Osteoblast (primary cell): Measurements from ENCODE around the gene DLX4. TPM values are rescaled to one million over a fixed set of nuclear protein-coding genes. Genes with fewer than 3 reads are reported as not detected.

Experiments
- DNase-seq: peaks from one replicate; pipeline ENCODE4 v3.0.0; 2011; ENCODE audit warnings: low spot score, mixed read lengths; ENCODE audit not compliant: insufficient read length; ENCODE audit errors: missing footprints
- H2AFZ ChIP-seq: 2 replicates; pipeline ENCODE4 v1.6.0; 2011; ENCODE audit warnings: mild to moderate bottlenecking, low read length
- H3K27ac ChIP-seq: 2 replicates; pipeline ENCODE4 v1.5.1; 2011; ENCODE audit warnings: mild to moderate bottlenecking, low read depth, low read length, moderate library complexity
- H3K27me3 ChIP-seq: 2 replicates; pipeline ENCODE4 v1.6.0; 2012; ENCODE audit warnings: mild to moderate bottlenecking, control low read depth, inconsistent platforms, low read length, moderate library complexity; ENCODE audit not compliant: insufficient read depth
- H3K36me3 ChIP-seq: 2 replicates; pipeline ENCODE4 v1.5.1; 2011; ENCODE audit warnings: mild to moderate bottlenecking, low read length, control low read depth, moderate library complexity; ENCODE audit not compliant: insufficient read depth
- H3K4me1 ChIP-seq: 2 replicates; pipeline ENCODE4 v1.5.1; 2011; ENCODE audit warnings: mild to moderate bottlenecking, low read length, control low read depth, moderate library complexity; ENCODE audit not compliant: insufficient read depth
- H3K4me2 ChIP-seq: 2 replicates; pipeline ENCODE4 v1.6.0; 2011; ENCODE audit warnings: mild to moderate bottlenecking, low read length; ENCODE audit not compliant: insufficient read depth
- H3K4me3 ChIP-seq: fragments of 200-600 bp; sonication (generic); 3 replicates; pipeline ENCODE4 v1.5.1; 2012; ENCODE audit warnings: mild to moderate bottlenecking, low read length, inconsistent platforms; ENCODE audit not compliant: insufficient read depth
- H3K79me2 ChIP-seq: 2 replicates; pipeline ENCODE4 v1.6.0; 2012; ENCODE audit warnings: mild to moderate bottlenecking, low read length, control low read depth, inconsistent platforms; ENCODE audit not compliant: insufficient read depth
- H3K9me3 ChIP-seq: 2 replicates; pipeline ENCODE4 v1.5.1; 2011; ENCODE audit warnings: low read depth, low read length, control low read depth
- H4K20me1 ChIP-seq: 2 replicates; pipeline ENCODE4 v1.6.0; 2012; ENCODE audit warnings: mild to moderate bottlenecking, low read length, control low read depth; ENCODE audit not compliant: insufficient read depth
- total RNA-seq: library from RNA; depleted of rRNA; stranded (reverse); fragments of >200 nt; gene quantifications from 2 replicates; pipeline ENCODE4 v1.2.3, GENCODE V29; 2012
- TF ChIP-seq, protein P1 (sequence below): IDR thresholded peaks from 2 replicates; pipeline ENCODE4 v1.5.1; 2011; ENCODE audit warnings: mild to moderate bottlenecking, low read depth, low read length, moderate library complexity; ENCODE audit errors: extremely low read depth

Gene DLX4
- total RNA-seq, 1 donor, result under 0.01 TPM

DNA sequence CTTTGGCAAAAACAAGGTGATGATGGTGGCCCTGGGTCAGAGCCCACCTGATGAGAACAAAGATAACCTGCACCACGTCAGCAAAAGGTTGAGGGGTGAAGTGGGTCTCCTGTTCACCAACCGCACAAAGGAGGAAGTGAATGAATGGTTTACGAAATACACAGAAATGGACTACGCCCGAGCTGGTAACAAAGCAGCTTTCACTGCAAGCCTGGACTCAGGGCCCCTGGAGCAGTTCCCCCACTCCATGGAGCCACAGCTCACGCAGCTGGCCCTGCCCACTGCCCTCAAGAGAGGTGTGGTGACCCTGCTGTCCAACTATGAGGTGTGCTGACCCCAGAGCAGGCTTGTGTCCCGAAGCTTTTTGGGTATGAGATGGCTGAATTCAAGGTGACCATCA, 29.7 kb upstream of the DLX4 start:
- Histone ChIP-seq H3K27ac (no peak overlapping the region), H4K20me1 (no peaks in the 10 kb centered on the region), H3K4me1 (no peaks in the 10 kb centered on the region), H3K4me3 (no peak overlapping the region), H3K9me3 (no peaks in the 10 kb centered on the region), H3K36me3 (no peaks in the 10 kb centered on the region), H3K79me2 (no peaks in the 10 kb centered on the region), H3K27me3 (peaks cover 30% of the 10 kb centered on the region), H3K4me2 (no peak overlapping the region), H2AFZ (no peak overlapping the region)
- TF ChIP-seq, protein P1, sequence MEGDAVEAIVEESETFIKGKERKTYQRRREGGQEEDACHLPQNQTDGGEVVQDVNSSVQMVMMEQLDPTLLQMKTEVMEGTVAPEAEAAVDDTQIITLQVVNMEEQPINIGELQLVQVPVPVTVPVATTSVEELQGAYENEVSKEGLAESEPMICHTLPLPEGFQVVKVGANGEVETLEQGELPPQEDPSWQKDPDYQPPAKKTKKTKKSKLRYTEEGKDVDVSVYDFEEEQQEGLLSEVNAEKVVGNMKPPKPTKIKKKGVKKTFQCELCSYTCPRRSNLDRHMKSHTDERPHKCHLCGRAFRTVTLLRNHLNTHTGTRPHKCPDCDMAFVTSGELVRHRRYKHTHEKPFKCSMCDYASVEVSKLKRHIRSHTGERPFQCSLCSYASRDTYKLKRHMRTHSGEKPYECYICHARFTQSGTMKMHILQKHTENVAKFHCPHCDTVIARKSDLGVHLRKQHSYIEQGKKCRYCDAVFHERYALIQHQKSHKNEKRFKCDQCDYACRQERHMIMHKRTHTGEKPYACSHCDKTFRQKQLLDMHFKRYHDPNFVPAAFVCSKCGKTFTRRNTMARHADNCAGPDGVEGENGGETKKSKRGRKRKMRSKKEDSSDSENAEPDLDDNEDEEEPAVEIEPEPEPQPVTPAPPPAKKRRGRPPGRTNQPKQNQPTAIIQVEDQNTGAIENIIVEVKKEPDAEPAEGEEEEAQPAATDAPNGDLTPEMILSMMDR, result no peak
- DNase-seq, result no peak

DNA sequence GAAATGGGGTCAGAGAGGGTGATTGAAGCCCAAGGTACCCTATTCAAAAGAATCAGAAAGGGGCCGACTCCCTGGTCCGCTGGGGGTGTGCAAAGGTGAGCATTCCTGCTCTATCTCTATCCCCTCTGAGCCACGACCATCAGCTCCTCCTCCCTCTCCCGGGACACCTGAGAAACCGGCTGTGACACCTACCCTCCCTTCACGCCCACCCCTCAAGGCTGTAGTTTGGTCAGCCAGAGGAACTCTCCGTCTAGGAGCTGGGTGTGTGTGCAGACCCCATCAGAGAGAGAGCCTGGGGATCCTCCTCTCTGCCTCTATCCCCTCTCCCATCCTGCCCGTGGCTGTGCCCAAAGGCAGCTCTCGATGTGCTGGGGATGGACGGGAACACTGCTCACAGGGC, 27.6 kb upstream of the DLX4 start:
- H3K27me3 ChIP-seq, result peaks cover 30% of the 10 kb centered on the region

DNA sequence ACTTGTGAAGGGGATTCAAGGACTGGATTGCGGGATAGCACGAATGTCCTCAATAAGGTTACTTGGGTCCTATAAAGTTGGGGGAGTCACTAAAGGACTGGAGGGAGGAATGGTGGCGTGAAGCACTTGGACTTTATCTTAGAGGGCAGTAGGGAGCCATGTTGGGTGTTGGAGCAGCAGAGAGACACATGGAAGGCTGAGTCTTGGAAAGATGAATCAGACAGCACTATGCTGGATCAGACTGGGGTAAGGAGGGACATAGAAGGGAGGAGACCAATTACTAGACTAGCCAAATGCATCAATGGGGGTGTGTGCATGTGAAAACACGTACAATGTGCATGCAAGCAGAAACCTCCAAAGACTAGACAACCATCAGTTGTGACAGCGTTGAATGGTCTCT, 26.0 kb upstream of the DLX4 start:
- TF ChIP-seq, protein P1, result no peak
- no peaks in the 10 kb centered on the region for H3K36me3 ChIP-seq
- H3K9me3 ChIP-seq, result no peaks in the 10 kb centered on the region
- no peak overlapping the region for H2AFZ ChIP-seq
- no peaks in the 10 kb centered on the region for H3K4me1 ChIP-seq
- H3K4me2 ChIP-seq, result no peak overlapping the region
- H3K27me3 ChIP-seq, result peaks cover 30% of the 10 kb centered on the region
- no peaks in the 10 kb centered on the region for H3K79me2 ChIP-seq
- H3K4me3 ChIP-seq, result no peak overlapping the region
- no peak for DNase-seq
- H4K20me1 ChIP-seq, result no peaks in the 10 kb centered on the region
- no peak overlapping the region for H3K27ac ChIP-seq

More for the DNA sequence above, 27.6 kb upstream of the DLX4 start:
- H3K4me1 ChIP-seq, result no peaks in the 10 kb centered on the region
- H3K9me3 ChIP-seq, result no peaks in the 10 kb centered on the region
- H3K36me3 ChIP-seq, result no peaks in the 10 kb centered on the region
- no peaks in the 10 kb centered on the region for H4K20me1 ChIP-seq
- H2AFZ ChIP-seq, result no peak overlapping the region
- no peak overlapping the region for H3K4me3 ChIP-seq
- H3K27ac ChIP-seq, result no peak overlapping the region
- no peaks in the 10 kb centered on the region for H3K79me2 ChIP-seq
- TF ChIP-seq, protein P1, result no peak
- no peak overlapping the region for H3K4me2 ChIP-seq
- DNase-seq, result no peak

DNA sequence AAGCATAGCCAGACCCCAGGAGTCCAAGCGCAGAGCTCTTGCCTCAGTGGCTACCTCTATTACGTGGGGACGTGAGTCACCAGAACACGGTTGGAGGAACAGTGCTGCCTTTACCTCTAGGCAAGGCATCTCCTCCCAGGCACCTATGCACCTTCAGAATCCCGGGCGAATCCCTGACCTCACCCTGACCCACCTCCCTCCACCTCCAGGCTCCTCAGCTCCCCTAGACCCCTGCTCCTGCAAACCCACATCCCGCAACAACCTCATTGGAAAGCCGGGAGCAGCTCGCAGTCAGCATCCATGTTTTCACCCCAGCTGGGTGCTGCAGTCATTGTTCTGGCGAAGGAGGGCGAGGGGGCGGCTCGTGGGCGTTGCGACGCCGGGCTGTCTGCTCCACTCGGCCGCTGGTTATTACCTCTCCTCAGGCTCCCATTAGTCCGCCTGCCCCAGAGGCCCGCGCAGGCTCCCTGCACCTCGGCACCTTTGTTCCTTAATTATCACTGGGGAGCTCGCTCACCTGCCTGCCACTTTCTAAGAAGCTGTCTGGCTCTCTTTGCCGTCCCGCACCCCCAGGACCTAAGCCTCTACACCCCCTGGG, 24.6 kb upstream of the DLX4 start:
- H3K4me1 ChIP-seq, result no peaks in the 10 kb centered on the region
- no peaks in the 10 kb centered on the region for H3K9me3 ChIP-seq
- no peak for DNase-seq
- TF ChIP-seq, protein P1, result no peak
- no peaks in the 10 kb centered on the region for H4K20me1 ChIP-seq
- peaks cover 25% of the 10 kb centered on the region for H3K27me3 ChIP-seq
- H3K27ac ChIP-seq, result no peak overlapping the region
- no peaks in the 10 kb centered on the region for H3K79me2 ChIP-seq
- H3K4me3 ChIP-seq, result no peak overlapping the region
- H3K4me2 ChIP-seq, result no peak overlapping the region
- no peak overlapping the region for H2AFZ ChIP-seq
- no peaks in the 10 kb centered on the region for H3K36me3 ChIP-seq
